SK-N-MC (cell line): ENCODE results near the gene SBNO2.

Source experiments
- EZH2 ChIP-seq: fragments of 200-600 bp; sonication (generic); IDR thresholded peaks from one replicate; pipeline ENCODE4 v1.6.1; 2017; ENCODE audit warnings: antibody characterized with exemption
- POLR2AphosphoS5 ChIP-seq: IDR thresholded peaks from 2 replicates; pipeline ENCODE4 v1.6.1; 2012; ENCODE audit warnings: mild to moderate bottlenecking, low read depth, low read length, borderline replicate concordance

GRCh38 chr19:1125601-1126467 is 48.2 kb downstream of the SBNO2 start:
- TF ChIP-seq EZH2, result no peak
- TF ChIP-seq POLR2AphosphoS5, result no peak
